Measurements from ENCODE around the gene LCP2.

Gene LCP2

DNA sequence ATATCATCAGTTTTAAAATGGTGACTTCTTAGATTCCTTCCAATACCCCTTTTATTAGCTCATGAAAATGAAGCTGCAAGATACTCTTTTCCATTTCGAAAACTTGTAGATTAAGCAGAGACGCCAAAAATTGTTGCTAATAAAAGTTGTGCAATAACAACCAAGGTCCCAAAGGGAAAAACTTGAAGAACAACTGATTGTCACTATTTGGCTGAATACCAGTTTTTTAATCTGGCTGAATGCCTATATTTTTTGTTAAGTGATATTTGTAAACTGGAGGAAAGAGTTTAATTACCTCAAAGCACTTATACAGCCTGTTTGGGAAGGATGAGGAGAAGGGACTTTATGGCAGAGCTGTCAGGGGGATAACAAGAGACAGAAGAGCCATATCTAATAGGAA, 50.2 kb downstream of the LCP2 start:
- no peaks in the 10 kb centered on the region for H3K9me3 ChIP-seq (ENCODE audit: control insufficient read depth, insufficient read depth, low read depth, low read length)
- H3K27ac ChIP-seq (ENCODE audit: extremely low read depth, low read depth, low read length), result no peak overlapping the region
- ChIA-PET CTCF (interaction anchor here (0.7 to 3.0 kb wide), 5 partner anchors 21 to 859 kb away, joined by 3 to 17 read pairs (median 3); no protein-coding TSS in a partner anchor), POLR2A (no interaction called here)
- no peaks in the 10 kb centered on the region for H3K36me3 ChIP-seq (ENCODE audit: control insufficient read depth in 2 of 2, insufficient read depth in 1 of 2, low read length in 2 of 2)
- H3K4me1 ChIP-seq (ENCODE audit: control insufficient read depth, insufficient read depth, low read length), result peaks cover 21% of the 10 kb centered on the region
- TF ChIP-seq SCRT1 (tag by site-specific recombination; IDR thresholded peaks at IDR 0.05; ENCODE audit: borderline replicate concordance) (no peak), ZNF837 (tag by site-specific recombination; IDR thresholded peaks at IDR 0.05) (no peak), ZNF670 (tag by site-specific recombination; IDR thresholded peaks at IDR 0.05; ENCODE audit: low read depth) (no peak), ZNF221 (tag by site-specific recombination; IDR thresholded peaks at IDR 0.05; ENCODE audit: borderline replicate concordance) (no peak), ZNF202 (tag by site-specific recombination; IDR thresholded peaks at IDR 0.05; ENCODE audit: borderline replicate concordance) (no peak)
- TF ChIP-seq, protein P1, sequence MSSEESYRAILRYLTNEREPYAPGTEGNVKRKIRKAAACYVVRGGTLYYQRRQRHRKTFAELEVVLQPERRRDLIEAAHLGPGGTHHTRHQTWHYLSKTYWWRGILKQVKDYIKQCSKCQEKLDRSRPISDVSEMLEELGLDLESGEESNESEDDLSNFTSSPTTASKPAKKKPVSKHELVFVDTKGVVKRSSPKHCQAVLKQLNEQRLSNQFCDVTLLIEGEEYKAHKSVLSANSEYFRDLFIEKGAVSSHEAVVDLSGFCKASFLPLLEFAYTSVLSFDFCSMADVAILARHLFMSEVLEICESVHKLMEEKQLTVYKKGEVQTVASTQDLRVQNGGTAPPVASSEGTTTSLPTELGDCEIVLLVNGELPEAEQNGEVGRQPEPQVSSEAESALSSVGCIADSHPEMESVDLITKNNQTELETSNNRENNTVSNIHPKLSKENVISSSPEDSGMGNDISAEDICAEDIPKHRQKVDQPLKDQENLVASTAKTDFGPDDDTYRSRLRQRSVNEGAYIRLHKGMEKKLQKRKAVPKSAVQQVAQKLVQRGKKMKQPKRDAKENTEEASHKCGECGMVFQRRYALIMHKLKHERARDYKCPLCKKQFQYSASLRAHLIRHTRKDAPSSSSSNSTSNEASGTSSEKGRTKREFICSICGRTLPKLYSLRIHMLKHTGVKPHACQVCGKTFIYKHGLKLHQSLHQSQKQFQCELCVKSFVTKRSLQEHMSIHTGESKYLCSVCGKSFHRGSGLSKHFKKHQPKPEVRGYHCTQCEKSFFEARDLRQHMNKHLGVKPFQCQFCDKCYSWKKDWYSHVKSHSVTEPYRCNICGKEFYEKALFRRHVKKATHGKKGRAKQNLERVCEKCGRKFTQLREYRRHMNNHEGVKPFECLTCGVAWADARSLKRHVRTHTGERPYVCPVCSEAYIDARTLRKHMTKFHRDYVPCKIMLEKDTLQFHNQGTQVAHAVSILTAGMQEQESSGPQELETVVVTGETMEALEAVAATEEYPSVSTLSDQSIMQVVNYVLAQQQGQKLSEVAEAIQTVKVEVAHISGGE (tag by site-specific recombination; conservative IDR thresholded peaks at IDR 0.05; ENCODE audit: low read depth), result no peak
- H3K4me3 ChIP-seq (ENCODE audit: low read depth, low read length), result no peak overlapping the region

DNA sequence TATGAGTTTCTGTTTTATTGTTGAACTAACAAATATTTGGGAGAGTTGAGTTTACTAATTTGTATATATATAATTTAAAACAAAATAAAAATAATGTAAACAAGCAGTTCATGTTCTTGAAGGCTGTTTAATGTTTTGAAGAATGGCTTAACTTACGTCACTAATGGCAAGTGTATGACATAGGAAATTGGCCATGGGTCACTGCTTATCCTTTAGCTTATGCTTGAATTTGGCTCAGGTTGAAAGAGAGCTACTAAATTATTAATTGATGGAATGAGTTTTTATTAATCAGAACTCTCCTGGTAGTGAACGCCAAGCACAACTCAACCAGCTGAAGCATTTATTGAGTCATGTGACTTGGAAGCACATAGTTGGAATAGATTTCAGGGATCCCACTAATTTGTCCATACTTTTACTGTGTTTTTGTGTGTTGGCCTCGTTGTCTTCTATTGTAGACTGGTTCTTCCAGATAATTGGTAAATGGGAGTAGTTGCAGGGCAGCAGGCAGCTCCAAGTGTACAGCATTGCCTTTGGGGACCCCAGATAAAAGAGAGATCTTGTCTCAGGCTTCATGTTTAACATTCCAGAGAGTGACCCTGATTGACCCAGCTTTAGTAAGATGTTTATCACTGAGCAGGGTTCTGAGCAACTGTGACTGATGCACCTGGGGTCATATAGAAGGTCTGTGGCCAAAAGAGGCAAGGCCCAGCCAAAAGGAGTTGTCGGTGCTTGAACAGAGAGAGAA, 51.3 kb downstream of the LCP2 start:
- Histone ChIP-seq H3K9me3 (ENCODE audit: control insufficient read depth, insufficient read depth, low read depth, low read length) (no peaks in the 10 kb centered on the region), H3K27ac (ENCODE audit: extremely low read depth, low read depth, low read length) (no peak overlapping the region), H3K4me3 (ENCODE audit: low read depth, low read length) (no peak overlapping the region), H3K36me3 (ENCODE audit: control insufficient read depth in 2 of 2, insufficient read depth in 1 of 2, low read length in 2 of 2) (no peaks in the 10 kb centered on the region), H3K4me1 (ENCODE audit: control insufficient read depth, insufficient read depth, low read length) (peaks cover 13% of the 10 kb centered on the region)
- TF ChIP-seq ZNF354C (tag by site-specific recombination; IDR thresholded peaks at IDR 0.05; ENCODE audit: borderline replicate concordance, low read depth) (no peak), ZNF274 (IDR thresholded peaks at IDR 0.05; ENCODE audit: low read length) (no peak), ZNF274 (tag by site-specific recombination; IDR thresholded peaks at IDR 0.05; ENCODE audit: borderline replicate concordance) (no peak), ZNF341 (tag by site-specific recombination; IDR thresholded peaks at IDR 0.05; ENCODE audit: low read depth) (no peak), ZNF830 (tag by site-specific recombination; IDR thresholded peaks at IDR 0.05; ENCODE audit: low read depth) (no peak), ZNF707 (tag by site-specific recombination; IDR thresholded peaks at IDR 0.05) (no peak), ZNF677 (tag by site-specific recombination; IDR thresholded peaks at IDR 0.05) (no peak), GLIS2 (tag by site-specific recombination; IDR thresholded peaks at IDR 0.05) (no peak), ZBTB21 (tag by site-specific recombination; IDR thresholded peaks at IDR 0.05) (no peak), ZNF596 (tag by site-specific recombination; IDR thresholded peaks at IDR 0.05) (no peak), IKZF3 (tag by site-specific recombination; IDR thresholded peaks at IDR 0.05) (no peak), ZNF558 (tag by site-specific recombination; IDR thresholded peaks at IDR 0.05) (no peak)
- TF ChIP-seq, protein P2, sequence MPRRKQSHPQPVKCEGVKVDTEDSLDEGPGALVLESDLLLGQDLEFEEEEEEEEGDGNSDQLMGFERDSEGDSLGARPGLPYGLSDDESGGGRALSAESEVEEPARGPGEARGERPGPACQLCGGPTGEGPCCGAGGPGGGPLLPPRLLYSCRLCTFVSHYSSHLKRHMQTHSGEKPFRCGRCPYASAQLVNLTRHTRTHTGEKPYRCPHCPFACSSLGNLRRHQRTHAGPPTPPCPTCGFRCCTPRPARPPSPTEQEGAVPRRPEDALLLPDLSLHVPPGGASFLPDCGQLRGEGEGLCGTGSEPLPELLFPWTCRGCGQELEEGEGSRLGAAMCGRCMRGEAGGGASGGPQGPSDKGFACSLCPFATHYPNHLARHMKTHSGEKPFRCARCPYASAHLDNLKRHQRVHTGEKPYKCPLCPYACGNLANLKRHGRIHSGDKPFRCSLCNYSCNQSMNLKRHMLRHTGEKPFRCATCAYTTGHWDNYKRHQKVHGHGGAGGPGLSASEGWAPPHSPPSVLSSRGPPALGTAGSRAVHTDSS (tag by site-specific recombination; IDR thresholded peaks at IDR 0.05), result no peak
- TF ChIP-seq, protein P3, sequence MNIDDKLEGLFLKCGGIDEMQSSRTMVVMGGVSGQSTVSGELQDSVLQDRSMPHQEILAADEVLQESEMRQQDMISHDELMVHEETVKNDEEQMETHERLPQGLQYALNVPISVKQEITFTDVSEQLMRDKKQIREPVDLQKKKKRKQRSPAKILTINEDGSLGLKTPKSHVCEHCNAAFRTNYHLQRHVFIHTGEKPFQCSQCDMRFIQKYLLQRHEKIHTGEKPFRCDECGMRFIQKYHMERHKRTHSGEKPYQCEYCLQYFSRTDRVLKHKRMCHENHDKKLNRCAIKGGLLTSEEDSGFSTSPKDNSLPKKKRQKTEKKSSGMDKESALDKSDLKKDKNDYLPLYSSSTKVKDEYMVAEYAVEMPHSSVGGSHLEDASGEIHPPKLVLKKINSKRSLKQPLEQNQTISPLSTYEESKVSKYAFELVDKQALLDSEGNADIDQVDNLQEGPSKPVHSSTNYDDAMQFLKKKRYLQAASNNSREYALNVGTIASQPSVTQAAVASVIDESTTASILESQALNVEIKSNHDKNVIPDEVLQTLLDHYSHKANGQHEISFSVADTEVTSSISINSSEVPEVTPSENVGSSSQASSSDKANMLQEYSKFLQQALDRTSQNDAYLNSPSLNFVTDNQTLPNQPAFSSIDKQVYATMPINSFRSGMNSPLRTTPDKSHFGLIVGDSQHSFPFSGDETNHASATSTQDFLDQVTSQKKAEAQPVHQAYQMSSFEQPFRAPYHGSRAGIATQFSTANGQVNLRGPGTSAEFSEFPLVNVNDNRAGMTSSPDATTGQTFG (tag by site-specific recombination; IDR thresholded peaks at IDR 0.05; ENCODE audit: borderline replicate concordance), result no peak
- TF ChIP-seq, protein P4, sequence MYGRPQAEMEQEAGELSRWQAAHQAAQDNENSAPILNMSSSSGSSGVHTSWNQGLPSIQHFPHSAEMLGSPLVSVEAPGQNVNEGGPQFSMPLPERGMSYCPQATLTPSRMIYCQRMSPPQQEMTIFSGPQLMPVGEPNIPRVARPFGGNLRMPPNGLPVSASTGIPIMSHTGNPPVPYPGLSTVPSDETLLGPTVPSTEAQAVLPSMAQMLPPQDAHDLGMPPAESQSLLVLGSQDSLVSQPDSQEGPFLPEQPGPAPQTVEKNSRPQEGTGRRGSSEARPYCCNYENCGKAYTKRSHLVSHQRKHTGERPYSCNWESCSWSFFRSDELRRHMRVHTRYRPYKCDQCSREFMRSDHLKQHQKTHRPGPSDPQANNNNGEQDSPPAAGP (tag by site-specific recombination; IDR thresholded peaks at IDR 0.05), result no peak
- TF ChIP-seq, protein P5, sequence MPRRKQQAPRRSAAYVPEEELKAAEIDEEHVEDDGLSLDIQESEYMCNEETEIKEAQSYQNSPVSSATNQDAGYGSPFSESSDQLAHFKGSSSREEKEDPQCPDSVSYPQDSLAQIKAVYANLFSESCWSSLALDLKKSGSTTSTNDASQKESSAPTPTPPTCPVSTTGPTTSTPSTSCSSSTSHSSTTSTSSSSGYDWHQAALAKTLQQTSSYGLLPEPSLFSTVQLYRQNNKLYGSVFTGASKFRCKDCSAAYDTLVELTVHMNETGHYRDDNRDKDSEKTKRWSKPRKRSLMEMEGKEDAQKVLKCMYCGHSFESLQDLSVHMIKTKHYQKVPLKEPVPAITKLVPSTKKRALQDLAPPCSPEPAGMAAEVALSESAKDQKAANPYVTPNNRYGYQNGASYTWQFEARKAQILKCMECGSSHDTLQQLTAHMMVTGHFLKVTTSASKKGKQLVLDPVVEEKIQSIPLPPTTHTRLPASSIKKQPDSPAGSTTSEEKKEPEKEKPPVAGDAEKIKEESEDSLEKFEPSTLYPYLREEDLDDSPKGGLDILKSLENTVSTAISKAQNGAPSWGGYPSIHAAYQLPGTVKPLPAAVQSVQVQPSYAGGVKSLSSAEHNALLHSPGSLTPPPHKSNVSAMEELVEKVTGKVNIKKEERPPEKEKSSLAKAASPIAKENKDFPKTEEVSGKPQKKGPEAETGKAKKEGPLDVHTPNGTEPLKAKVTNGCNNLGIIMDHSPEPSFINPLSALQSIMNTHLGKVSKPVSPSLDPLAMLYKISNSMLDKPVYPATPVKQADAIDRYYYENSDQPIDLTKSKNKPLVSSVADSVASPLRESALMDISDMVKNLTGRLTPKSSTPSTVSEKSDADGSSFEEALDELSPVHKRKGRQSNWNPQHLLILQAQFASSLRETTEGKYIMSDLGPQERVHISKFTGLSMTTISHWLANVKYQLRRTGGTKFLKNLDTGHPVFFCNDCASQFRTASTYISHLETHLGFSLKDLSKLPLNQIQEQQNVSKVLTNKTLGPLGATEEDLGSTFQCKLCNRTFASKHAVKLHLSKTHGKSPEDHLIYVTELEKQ (tag by site-specific recombination; IDR thresholded peaks at IDR 0.05; ENCODE audit: borderline replicate concordance), result no peak
- CTCF ChIA-PET, result interaction anchor here (0.7 to 3.0 kb wide), 4 partner anchors 19 to 858 kb away, joined by 3 to 17 read pairs (median 4); no protein-coding TSS in a partner anchor
- POLR2A ChIA-PET, result no interaction called here
